Activated CD4-positive, alpha-beta T cell treated with anti-CD3 and anti-CD28 coated beads for 1 hour (primary cell): Measurements from ENCODE around the gene XIRP1.

Experiments used
- DNase-seq: peaks from one replicate; pipeline ENCODE4 v3.0.0-alpha.2; 2020

The XIRP1 gene

GRCh38 chr3:39158148-39158715, 34.2 kb downstream of the XIRP1 start:
- no peak for DNase-seq

- DNase-seq, result no peak
These were observed 35.0 kb downstream of the XIRP1 start for GRCh38 chr3:39157359-39157758.

GRCh38 chr3:39156421-39156820, 36.0 kb downstream of the XIRP1 start:
- no peak for DNase-seq

GRCh38 chr3:39154280-39155021, 37.9 kb downstream of the XIRP1 start:
- DNase-seq, result no peak

GRCh38 chr3:39153977-39154279, 38.5 kb downstream of the XIRP1 start:
- DNase-seq, result no peak

GRCh38 chr3:39150803-39151631, 41.4 kb downstream of the XIRP1 start:
- no peak for DNase-seq

GRCh38 chr3:39150148-39150802, 42.1 kb downstream of the XIRP1 start:
- DNase-seq, result no peak

- DNase-seq, result no peak
These were observed 42.8 kb downstream of the XIRP1 start for GRCh38 chr3:39149498-39150147.

- DNase-seq, result no peak
These were observed 43.3 kb downstream of the XIRP1 start for GRCh38 chr3:39149059-39149455.

- no peak for DNase-seq
These were observed 43.8 kb downstream of the XIRP1 start for GRCh38 chr3:39148435-39149058.

- no peak for DNase-seq
These were observed 44.5 kb downstream of the XIRP1 start for GRCh38 chr3:39147711-39148434.

GRCh38 chr3:39146611-39147591, 45.5 kb downstream of the XIRP1 start:
- DNase-seq, result peak; percentile 66

- no peak for DNase-seq
These were observed 46.3 kb downstream of the XIRP1 start for GRCh38 chr3:39146083-39146501.

- DNase-seq, result no peak
These were observed 47.5 kb downstream of the XIRP1 start for GRCh38 chr3:39144748-39145380.

- DNase-seq, result no peak
These were observed 48.2 kb downstream of the XIRP1 start for GRCh38 chr3:39144095-39144747.

- no peak for DNase-seq
These were observed 49.1 kb downstream of the XIRP1 start for GRCh38 chr3:39143051-39143885.

- no peak for DNase-seq
These were observed 50.3 kb downstream of the XIRP1 start for GRCh38 chr3:39142067-39142466.

GRCh38 chr3:39141171-39141995, 51.0 kb downstream of the XIRP1 start:
- DNase-seq, result no peak
